ENCODE results near the gene NHLRC4. TPM values are rescaled to one million over a fixed set of nuclear protein-coding genes. Genes with fewer than 3 reads are reported as not detected.

The NHLRC4 gene
- total and polyA plus RNA-seq, 9 of the 15 experiments (the other 6 are each of a cell fraction or from before 2014, with no cell fraction given), result 0.24 to 3.7 (median 1.3) TPM; not detected in 2

DNA sequence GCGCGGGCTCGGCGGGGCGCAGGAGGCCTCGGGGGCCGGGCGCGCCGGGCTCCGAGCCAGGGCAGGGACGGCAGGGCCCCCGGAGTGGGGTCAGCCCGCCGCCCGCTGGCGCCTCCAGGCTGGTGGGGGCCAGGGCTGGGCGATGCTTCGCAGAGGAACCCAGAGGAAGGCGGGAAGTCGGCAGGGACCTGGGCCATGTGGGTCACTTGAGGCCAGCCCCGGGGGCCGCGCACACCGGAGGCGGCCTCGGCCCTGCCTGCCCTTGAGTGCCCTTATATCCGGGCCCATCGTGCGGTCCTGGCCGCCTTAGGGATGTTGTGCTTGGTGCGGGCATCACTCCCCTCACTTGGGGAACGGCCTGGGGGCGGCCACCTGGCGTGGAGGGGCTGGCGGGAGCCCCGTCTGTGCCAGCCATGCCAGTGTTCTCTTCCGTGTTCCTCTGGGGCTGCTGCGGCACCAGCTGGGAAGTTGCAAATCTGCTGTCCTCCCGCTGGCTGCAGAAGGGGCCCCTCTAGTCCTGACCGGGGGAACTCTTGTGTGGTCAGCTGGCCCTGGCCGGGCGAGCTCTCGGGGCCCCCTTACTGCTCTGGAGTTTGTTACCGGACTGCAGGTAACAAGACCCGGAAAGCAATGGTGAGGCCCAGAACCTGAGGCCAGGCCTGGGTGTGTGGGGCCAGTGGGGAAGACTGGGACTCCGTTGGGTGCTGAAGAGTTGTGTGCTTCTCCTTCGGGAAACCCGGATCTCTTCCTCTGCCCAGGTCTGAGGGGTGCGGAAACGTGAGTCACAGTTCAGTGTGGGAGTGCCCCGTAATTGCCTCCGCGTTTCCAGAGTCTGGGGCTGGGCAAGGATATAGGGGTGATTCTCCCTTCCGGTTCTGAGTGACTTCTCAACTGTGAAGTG lies 38.4 kb upstream of the NHLRC4 start (continued):
- TF ChIP-seq, protein P1, sequence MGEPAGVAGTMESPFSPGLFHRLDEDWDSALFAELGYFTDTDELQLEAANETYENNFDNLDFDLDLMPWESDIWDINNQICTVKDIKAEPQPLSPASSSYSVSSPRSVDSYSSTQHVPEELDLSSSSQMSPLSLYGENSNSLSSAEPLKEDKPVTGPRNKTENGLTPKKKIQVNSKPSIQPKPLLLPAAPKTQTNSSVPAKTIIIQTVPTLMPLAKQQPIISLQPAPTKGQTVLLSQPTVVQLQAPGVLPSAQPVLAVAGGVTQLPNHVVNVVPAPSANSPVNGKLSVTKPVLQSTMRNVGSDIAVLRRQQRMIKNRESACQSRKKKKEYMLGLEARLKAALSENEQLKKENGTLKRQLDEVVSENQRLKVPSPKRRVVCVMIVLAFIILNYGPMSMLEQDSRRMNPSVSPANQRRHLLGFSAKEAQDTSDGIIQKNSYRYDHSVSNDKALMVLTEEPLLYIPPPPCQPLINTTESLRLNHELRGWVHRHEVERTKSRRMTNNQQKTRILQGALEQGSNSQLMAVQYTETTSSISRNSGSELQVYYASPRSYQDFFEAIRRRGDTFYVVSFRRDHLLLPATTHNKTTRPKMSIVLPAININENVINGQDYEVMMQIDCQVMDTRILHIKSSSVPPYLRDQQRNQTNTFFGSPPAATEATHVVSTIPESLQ (CRISPR knock-in tag; IDR thresholded peaks at IDR 0.05), result peak; percentile 64; the same call in 1 of the 2 replicates
- TF ChIP-seq SIRT6 (IDR thresholded peaks at IDR 0.05; ENCODE audit: low read depth, low read length) (no peak), ZNF699 (CRISPR knock-in tag; IDR thresholded peaks at IDR 0.05; ENCODE audit: insufficient replicate concordance) (no peak), NFIX (CRISPR knock-in tag; IDR thresholded peaks at IDR 0.05; ENCODE audit: low read depth) (no peak), GATAD2A (IDR thresholded peaks at IDR 0.05) (no peak), SETDB1 (IDR thresholded peaks at IDR 0.05; ENCODE audit: low read length) (no peak), FOXM1 (IDR thresholded peaks at IDR 0.05; ENCODE audit: low read depth) (no peak), FOXM1 (CRISPR knock-in tag; IDR thresholded peaks at IDR 0.05; ENCODE audit: low read depth) (no peak), YY1 (IDR thresholded peaks at IDR 0.05; ENCODE audit: borderline replicate concordance in 1 of 3, control insufficient read depth in 1 of 3, extremely low read depth in 1 of 3, insufficient read depth in 3 of 3, insufficient read length in 1 of 3, insufficient replicate concordance in 2 of 3, low read depth in 1 of 3, low read length in 2 of 3) (no peak), ZNF584 (CRISPR knock-in tag; IDR thresholded peaks at IDR 0.05; ENCODE audit: low read depth) (no peak), ZBTB17 (CRISPR knock-in tag; IDR thresholded peaks at IDR 0.05) (no peak), SAP30 (IDR thresholded peaks at IDR 0.05; ENCODE audit: borderline replicate concordance, insufficient read depth, low read depth, low read length, poor library complexity, severe bottlenecking) (peak; percentile 23), ZNF239 (CRISPR knock-in tag; IDR thresholded peaks at IDR 0.05) (no peak)
- TF ChIP-seq, protein P2, sequence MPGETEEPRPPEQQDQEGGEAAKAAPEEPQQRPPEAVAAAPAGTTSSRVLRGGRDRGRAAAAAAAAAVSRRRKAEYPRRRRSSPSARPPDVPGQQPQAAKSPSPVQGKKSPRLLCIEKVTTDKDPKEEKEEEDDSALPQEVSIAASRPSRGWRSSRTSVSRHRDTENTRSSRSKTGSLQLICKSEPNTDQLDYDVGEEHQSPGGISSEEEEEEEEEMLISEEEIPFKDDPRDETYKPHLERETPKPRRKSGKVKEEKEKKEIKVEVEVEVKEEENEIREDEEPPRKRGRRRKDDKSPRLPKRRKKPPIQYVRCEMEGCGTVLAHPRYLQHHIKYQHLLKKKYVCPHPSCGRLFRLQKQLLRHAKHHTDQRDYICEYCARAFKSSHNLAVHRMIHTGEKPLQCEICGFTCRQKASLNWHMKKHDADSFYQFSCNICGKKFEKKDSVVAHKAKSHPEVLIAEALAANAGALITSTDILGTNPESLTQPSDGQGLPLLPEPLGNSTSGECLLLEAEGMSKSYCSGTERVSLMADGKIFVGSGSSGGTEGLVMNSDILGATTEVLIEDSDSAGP (CRISPR knock-in tag; IDR thresholded peaks at IDR 0.05), result no peak
- TF ChIP-seq, protein P3, sequence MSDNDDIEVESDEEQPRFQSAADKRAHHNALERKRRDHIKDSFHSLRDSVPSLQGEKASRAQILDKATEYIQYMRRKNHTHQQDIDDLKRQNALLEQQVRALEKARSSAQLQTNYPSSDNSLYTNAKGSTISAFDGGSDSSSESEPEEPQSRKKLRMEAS (CRISPR knock-in tag; IDR thresholded peaks at IDR 0.05), result peak; percentile 52
- TF ChIP-seq, protein P4, sequence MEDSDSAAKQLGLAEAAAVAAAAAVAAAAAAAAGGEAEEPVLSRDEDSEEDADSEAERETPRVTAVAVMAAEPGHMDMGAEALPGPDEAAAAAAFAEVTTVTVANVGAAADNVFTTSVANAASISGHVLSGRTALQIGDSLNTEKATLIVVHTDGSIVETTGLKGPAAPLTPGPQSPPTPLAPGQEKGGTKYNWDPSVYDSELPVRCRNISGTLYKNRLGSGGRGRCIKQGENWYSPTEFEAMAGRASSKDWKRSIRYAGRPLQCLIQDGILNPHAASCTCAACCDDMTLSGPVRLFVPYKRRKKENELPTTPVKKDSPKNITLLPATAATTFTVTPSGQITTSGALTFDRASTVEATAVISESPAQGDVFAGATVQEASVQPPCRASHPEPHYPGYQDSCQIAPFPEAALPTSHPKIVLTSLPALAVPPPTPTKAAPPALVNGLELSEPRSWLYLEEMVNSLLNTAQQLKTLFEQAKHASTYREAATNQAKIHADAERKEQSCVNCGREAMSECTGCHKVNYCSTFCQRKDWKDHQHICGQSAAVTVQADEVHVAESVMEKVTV (CRISPR knock-in tag; IDR thresholded peaks at IDR 0.05), result no peak
- TF ChIP-seq, protein P5, sequence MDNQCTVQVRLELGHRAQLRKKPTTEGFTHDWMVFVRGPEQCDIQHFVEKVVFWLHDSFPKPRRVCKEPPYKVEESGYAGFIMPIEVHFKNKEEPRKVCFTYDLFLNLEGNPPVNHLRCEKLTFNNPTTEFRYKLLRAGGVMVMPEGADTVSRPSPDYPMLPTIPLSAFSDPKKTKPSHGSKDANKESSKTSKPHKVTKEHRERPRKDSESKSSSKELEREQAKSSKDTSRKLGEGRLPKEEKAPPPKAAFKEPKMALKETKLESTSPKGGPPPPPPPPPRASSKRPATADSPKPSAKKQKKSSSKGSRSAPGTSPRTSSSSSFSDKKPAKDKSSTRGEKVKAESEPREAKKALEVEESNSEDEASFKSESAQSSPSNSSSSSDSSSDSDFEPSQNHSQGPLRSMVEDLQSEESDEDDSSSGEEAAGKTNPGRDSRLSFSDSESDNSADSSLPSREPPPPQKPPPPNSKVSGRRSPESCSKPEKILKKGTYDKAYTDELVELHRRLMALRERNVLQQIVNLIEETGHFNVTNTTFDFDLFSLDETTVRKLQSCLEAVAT (IDR thresholded peaks at IDR 0.05), result no peak
